Erythroblast (primary cell): ENCODE measurements around the gene ANKRD60.

Source experiments
- GATA1 ChIP-seq: IDR thresholded peaks from 2 replicates; pipeline ENCODE4 v1.6.1; 2011; ENCODE audit warnings: low read depth, mild to moderate bottlenecking, control low read depth, low read length, moderate library complexity
- POLR2A ChIP-seq: IDR thresholded peaks from 2 replicates; pipeline ENCODE4 v1.6.1; 2011; ENCODE audit warnings: mild to moderate bottlenecking, low read length

- TF ChIP-seq POLR2A: no peak
- no peak for TF ChIP-seq GATA1
These were observed 14.4 kb upstream of the ANKRD60 start for GRCh38 chr20:58242824-58243223.
